Calu3 (cell line): ENCODE data around the gene FARP1. TPM values are rescaled to one million over a fixed set of nuclear protein-coding genes. Genes with fewer than 3 reads are reported as not detected.

ENCODE experiments used
- BruUV-seq: library from RNA; stranded (reverse); fragments of 400-500 nt; replicated peaks from 2 replicates; lab custom pipeline; 2021; lab: Mats Ljungman, UMichigan
- CTCF ChIA-PET: fragments of 300-600 bp; sonication (Branson Sonifier 250); formaldehyde crosslinking; loops from one replicate; lab custom pipeline; 2022; ENCODE audit warnings: antibody characterized with exemption; lab: Charles Lee
- DNase-seq: peaks from one replicate; pipeline ENCODE4 v3.0.0; 2022
- H3K27ac Mint-ChIP-seq: one replicate; pipeline ENCODE4 v1.8.0; 2022; ENCODE audit warnings: mixed read lengths; ENCODE audit not compliant: unreplicated experiment
- H3K27me3 Mint-ChIP-seq: one replicate; pipeline ENCODE4 v1.8.0; 2022; ENCODE audit warnings: mixed read lengths; ENCODE audit not compliant: unreplicated experiment
- H3K36me3 Mint-ChIP-seq: one replicate; pipeline ENCODE4 v1.8.0; 2022; ENCODE audit warnings: mild to moderate bottlenecking, moderate library complexity, mixed read lengths; ENCODE audit not compliant: insufficient read depth, unreplicated experiment
- H3K4me1 Mint-ChIP-seq: one replicate; pipeline ENCODE4 v1.8.0; 2022; ENCODE audit warnings: mild to moderate bottlenecking, low read depth, mixed read lengths; ENCODE audit not compliant: unreplicated experiment
- H3K4me3 Mint-ChIP-seq: one replicate; pipeline ENCODE4 v1.8.0; 2022; ENCODE audit warnings: mild to moderate bottlenecking, low read depth, moderate library complexity, mixed read lengths; ENCODE audit not compliant: unreplicated experiment
- H3K9me3 Mint-ChIP-seq: one replicate; pipeline ENCODE4 v1.8.0; 2022; ENCODE audit warnings: low read depth, mixed read lengths; ENCODE audit not compliant: unreplicated experiment
- CTCF ChIP-seq: fragments of 200-600 bp; IDR thresholded peaks from one replicate; pipeline ENCODE4 v1.8.0; 2022; ENCODE audit warnings: antibody characterized with exemption; ENCODE audit not compliant: unreplicated experiment
- intact Hi-C: fragments of 100-400 bp; cut with micrococcal nuclease; formaldehyde crosslinking; loops from one replicate; pipeline ENCODE4 v1.10.0; 2022; ENCODE audit not compliant: unreplicated experiment
- microRNA-seq: library from miRNA; unstranded; fragments of <30 nt; microRNA quantifications from one replicate; pipeline ENCODE4 v1.2.0, GENCODE V29; 2022
- total RNA-seq: library from RNA; stranded (reverse); gene quantifications from 2 replicates; pipeline ENCODE4 v1.2.3, GENCODE V29; 2022

FARP1 gene
- total RNA-seq, 1 experiment from 2014 or later = 47.0 TPM

- intact Hi-C loops = no loop called here
- CTCF ChIA-PET = no interaction called here
- no peak overlapping the region for H3K27ac Mint-ChIP-seq
- no peak overlapping the region for H3K4me3 Mint-ChIP-seq
- no peaks in the 10 kb centered on the region for H3K9me3 Mint-ChIP-seq
- H3K27me3 Mint-ChIP-seq = no peaks in the 10 kb centered on the region
- H3K4me1 Mint-ChIP-seq = no peaks in the 10 kb centered on the region
- no peak for DNase-seq
- BruUV-seq = no TSS peak
- no peaks in the 10 kb centered on the region for H3K36me3 Mint-ChIP-seq
- no peak for TF ChIP-seq CTCF
Measured at GRCh38 chr13:98504029-98504351, 361.1 kb downstream of the FARP1 start.

GRCh38 chr13:98504371-98504963, 361.6 kb downstream of the FARP1 start:
- no peak for TF ChIP-seq CTCF
- Mint-ChIP-seq H3K9me3 (no peaks in the 10 kb centered on the region), H3K27ac (no peak overlapping the region), H3K36me3 (no peaks in the 10 kb centered on the region), H3K27me3 (no peaks in the 10 kb centered on the region), H3K4me3 (no peak overlapping the region), H3K4me1 (no peaks in the 10 kb centered on the region)
- no peak for DNase-seq
- intact Hi-C loops = no loop called here
- CTCF ChIA-PET = no interaction called here
- no TSS peak for BruUV-seq

Small RNAs within 50 kb of the gene (microRNA-seq; reads per million reads assigned to microRNA genes)
- gene MIR3170 = not detected

Other genes starting within 250 kb of the FARP1 start
- gene IPO5, start 189.4 kb upstream of the FARP1 start, total RNA-seq = 46.3 and 52.2 TPM in 2 replicates
- gene RNF113B, start 34.2 kb downstream of the FARP1 start, total RNA-seq = not detected in 2 replicates